Adrenal gland (tissue), 12 donors: Measurements from ENCODE around the gene CUTC. TPM values are rescaled to one million over a fixed set of nuclear protein-coding genes. Genes with fewer than 3 reads are reported as not detected.

ENCODE experiments used
- DNase-seq, 7 donors: peaks; one replicate each; pipeline ENCODE4 v3.0.0-alpha.2; 2019 to 2020
- H3K27ac ChIP-seq, 5 donors: fragments of 200-600 bp; sonication (generic) in 4 of 5; 1 replicate in 3 of 5; 2 replicates in 2 of 5; pipeline versions ENCODE4 v1.5.1 to v1.8.0; 2016 to 2020; ENCODE audit warnings: mild to moderate bottlenecking in 1 of 5
- H3K27me3 ChIP-seq: fragments of 200-600 bp; 2 replicates; pipeline ENCODE4 v1.8.0; 2021
- H3K36me3 ChIP-seq, 2 donors: fragments of 200-600 bp; replicated peaks in 1 of 2; 1 replicate in 1 of 2; 2 replicates in 1 of 2; pipeline versions ENCODE4 v1.5.1 to v1.8.0; 2018 to 2022
- H3K4me1 ChIP-seq, 2 donors: fragments of 200-600 bp; replicated peaks in 1 of 2; 1 replicate in 1 of 2; 2 replicates in 1 of 2; pipeline versions ENCODE4 v1.5.1 to v1.8.0; 2018 to 2021
- H3K4me3 ChIP-seq, 4 donors: fragments of 200-600 bp; sonication (generic) in 3 of 4; one replicate each; pipeline ENCODE4 v1.5.1; 2016 to 2018
- H3K9me3 ChIP-seq, 3 donors: fragments of 200-600 bp; sonication (generic) in 1 of 3; replicated peaks in 1 of 3; 1 replicate in 2 of 3; 2 replicates in 1 of 3; pipeline versions ENCODE4 v1.5.1 to v1.8.0; 2016 to 2021
- CTCF ChIP-seq, 6 experiments: fragments of 450-650 bp in 4 of 6; fragments of 200-600 bp in 2 of 6; sonication (generic) in 1 of 6; IDR thresholded peaks; 1 replicate in 5 of 6; 2 replicates in 1 of 6; pipeline versions ENCODE4 v1.5.1 to v1.8.0; 2016 to 2021; ENCODE audit warnings: antibody characterized with exemption in 6 of 6, mild to moderate bottlenecking in 2 of 6, moderate library complexity in 1 of 6
- POLR2A ChIP-seq, 2 donors: fragments of 450-650 bp; IDR thresholded peaks; one replicate each; pipeline ENCODE4 v1.6.1; 2017; ENCODE audit warnings: antibody characterized with exemption in 2 of 2, mild to moderate bottlenecking in 2 of 2, moderate library complexity in 1 of 2
- WGBS, 4 donors: extraction: QIAGEN DNeasy Blood & Tissue Kit in 2 of 4; methylation state at CpG; one replicate each; pipeline versions ENCODE4 v1.1.5 to v1.1.7; 2013 to 2017; 5-methylcytosine and 5-hydroxymethylcytosine counted together
- intact Hi-C, 2 donors: fragments of 100-400 bp; cut with DNase I; formaldehyde crosslinking; loops; one replicate each; pipeline versions ENCODE4 v1.14.1 to v1.15.0; 2022 to 2023
- polyA plus RNA-seq, 3 donors: library from polyadenylated mRNA; stranded (reverse); fragments of 200-250 nt in 2 of 3; fragments of 350-450 nt in 1 of 3; fragmentation: Illumina TruSeq in 1 of 3; extraction: RNeasy Lipid Tissue Mini Kit (QIAGEN cat#74804) in 1 of 3; gene quantifications; one replicate each; pipeline ENCODE4 v1.2.3, GENCODE V29; 2013 to 2014
- total RNA-seq, 9 donors: library from RNA; depleted of rRNA in 4 of 9; stranded (reverse); fragments of >200 nt in 4 of 9; fragments of 120-200 nt in 1 of 9; fragmentation: NEBNext Ultra II Directional in 1 of 9; extraction: Animal tissue kit (Norgen Biotek cat#: 25700) in 1 of 9; gene quantifications; one replicate each; pipeline versions ENCODE4 v1.1.0 to v1.2.4, GENCODE V29; 2013 to 2023
- donor health status: healthy with polysubstance abuse.
- donor health status: Bipolar disorder and iron deficiency.
- donor health status: DM: yes; HTN: yes; CAD: no.
- donor health status: DM: no; HTN: no; CAD: no.
- donor health status: DM: no; HTN: no; CAD: no.
- donor health status: DM: yes; HTN: yes; CAD: no.

The CUTC gene
- total and polyA plus RNA-seq, 12 donors = 16.0 to 36.5 (median 19.9) TPM

- DNase-seq = no peak
- H3K4me1 ChIP-seq = no peaks in the 10 kb centered on the region
- H3K27ac ChIP-seq = no peak overlapping the region
- no peaks in the 10 kb centered on the region for H3K9me3 ChIP-seq
- TF ChIP-seq CTCF (IDR thresholded peaks at IDR 0.05) = no peak
- no peak for TF ChIP-seq POLR2A (IDR thresholded peaks at IDR 0.05)
- H3K27me3 ChIP-seq = no peaks in the 10 kb centered on the region
- H3K36me3 ChIP-seq = peaks cover 0 to 20% of the 10 kb centered on the region in 2 donors
- no peak overlapping the region for H3K4me3 ChIP-seq
- intact Hi-C loops = no loop called here
Observed at GRCh38 chr10:99761365-99761764, 29.3 kb downstream of the CUTC start.

- intact Hi-C loops = no loop called here
- H3K27me3 ChIP-seq = no peaks in the 10 kb centered on the region
- no peak overlapping the region for H3K4me3 ChIP-seq
- DNase-seq = no peak
- H3K36me3 ChIP-seq = no peaks in the 10 kb centered on the region
- H3K9me3 ChIP-seq = no peaks in the 10 kb centered on the region
- H3K27ac ChIP-seq = no peak overlapping the region
- WGBS, 4 donors = 71 to 81% (median 77%) methylated on average over 4 of the region's 4 CpGs
- TF ChIP-seq POLR2A (IDR thresholded peaks at IDR 0.05) = no peak
- H3K4me1 ChIP-seq = no peaks in the 10 kb centered on the region
Observed at GRCh38 chr10:99765672-99766301, 33.8 kb downstream of the CUTC start.

- no peaks in the 10 kb centered on the region for H3K36me3 ChIP-seq
- no peaks in the 10 kb centered on the region for H3K9me3 ChIP-seq
- no peaks in the 10 kb centered on the region for H3K4me1 ChIP-seq
- no peaks in the 10 kb centered on the region for H3K27me3 ChIP-seq
- WGBS, 4 donors = 69 to 74% (median 71%) methylated on average over 8 of the region's 8 CpGs
- no peak for DNase-seq
- no peak for TF ChIP-seq POLR2A (IDR thresholded peaks at IDR 0.05)
- TF ChIP-seq CTCF (IDR thresholded peaks at IDR 0.05) = no peak
- intact Hi-C loops = no loop called here
- no peak overlapping the region for H3K4me3 ChIP-seq
- no peak overlapping the region for H3K27ac ChIP-seq
Observed at GRCh38 chr10:99766302-99766681, 34.3 kb downstream of the CUTC start.

- no peak for TF ChIP-seq POLR2A (IDR thresholded peaks at IDR 0.05)
- Histone ChIP-seq H3K4me3 (no peak overlapping the region), H3K27me3 (no peaks in the 10 kb centered on the region), H3K4me1 (no peaks in the 10 kb centered on the region), H3K36me3 (no peaks in the 10 kb centered on the region), H3K27ac (no peak overlapping the region), H3K9me3 (no peaks in the 10 kb centered on the region)
- intact Hi-C loops = no loop called here
- no peak for DNase-seq
- 69 to 71% (median 70%) methylated on average over 5 of the region's 5 CpGs for WGBS, 4 donors
Observed at GRCh38 chr10:99767901-99768300, 35.9 kb downstream of the CUTC start.

- 62 to 86% (median 71%) methylated on average over 2 of the region's 2 CpGs for WGBS, 4 donors
- no peaks in the 10 kb centered on the region for H3K4me1 ChIP-seq
- H3K4me3 ChIP-seq = no peak overlapping the region
- H3K27ac ChIP-seq = no peak overlapping the region
- no peaks in the 10 kb centered on the region for H3K36me3 ChIP-seq
- intact Hi-C loops = no loop called here
- H3K27me3 ChIP-seq = no peaks in the 10 kb centered on the region
- TF ChIP-seq CTCF (IDR thresholded peaks at IDR 0.05) (no peak), POLR2A (IDR thresholded peaks at IDR 0.05) (no peak)
- no peak for DNase-seq
- no peaks in the 10 kb centered on the region for H3K9me3 ChIP-seq
Observed at GRCh38 chr10:99768556-99768955, 36.5 kb downstream of the CUTC start.
